NCI-H1092 treated with DMSO at 0.1 percent for 48 hours (cell line): ENCODE data around the gene MAGEA12.
"Not testable (repeated sequence)": the region's sequence is repeated elsewhere in the genome, so short reads cannot be mapped to it uniquely, and the experiment has no call there.

Experiments used
- DNase-seq: peaks from one replicate; lab custom pipeline; 2025; lab: John Stamatoyannopoulos, UW

MAGEA12 gene, protein sequence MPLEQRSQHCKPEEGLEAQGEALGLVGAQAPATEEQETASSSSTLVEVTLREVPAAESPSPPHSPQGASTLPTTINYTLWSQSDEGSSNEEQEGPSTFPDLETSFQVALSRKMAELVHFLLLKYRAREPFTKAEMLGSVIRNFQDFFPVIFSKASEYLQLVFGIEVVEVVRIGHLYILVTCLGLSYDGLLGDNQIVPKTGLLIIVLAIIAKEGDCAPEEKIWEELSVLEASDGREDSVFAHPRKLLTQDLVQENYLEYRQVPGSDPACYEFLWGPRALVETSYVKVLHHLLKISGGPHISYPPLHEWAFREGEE

DNA sequence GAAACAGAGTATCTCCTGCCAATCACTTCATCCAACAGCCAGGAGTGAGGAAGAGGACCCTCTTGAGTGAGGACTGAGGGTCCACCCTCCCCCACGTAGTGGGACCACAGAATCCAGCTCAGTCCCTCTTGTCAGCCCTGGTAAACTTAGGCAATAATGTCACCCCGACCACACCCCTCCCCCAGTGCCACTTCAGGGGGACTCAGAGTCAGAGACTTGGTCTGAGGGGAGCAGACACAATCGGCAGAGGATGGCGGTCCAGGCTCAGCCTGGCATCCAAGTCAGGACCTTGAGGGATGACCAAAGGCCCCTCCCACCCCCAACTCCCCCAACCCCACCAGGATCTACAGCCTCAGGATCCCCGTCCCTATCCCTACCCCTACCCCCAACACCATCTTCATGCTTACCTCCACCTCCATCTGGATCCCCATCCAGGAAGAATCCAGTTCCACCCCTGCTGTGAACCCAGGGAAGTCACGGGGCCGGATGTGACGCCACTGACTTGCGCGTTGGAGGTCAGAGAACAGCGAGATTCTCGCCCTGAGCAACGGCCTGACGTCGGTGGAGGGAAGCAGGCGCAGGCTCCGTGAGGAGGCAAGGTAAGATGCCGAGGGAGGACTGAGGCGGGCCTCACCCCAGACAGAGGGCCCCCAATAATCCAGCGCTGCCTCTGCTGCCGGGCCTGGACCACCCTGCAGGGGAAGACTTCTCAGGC, at the start of gene MAGEA12, which contains the start of gene CSAG1:
Gene MAGEA12, plus strand, starts transcription at position 497 of the 715 bp plus-strand sequence. CDS start 2,405 bp downstream, outside the sequence.
Gene CSAG1, minus strand, starts transcription at position 461 of the 715 bp plus-strand sequence. CDS start 1,261 bp downstream, outside the sequence.
- DNase-seq, result no peak

DNA sequence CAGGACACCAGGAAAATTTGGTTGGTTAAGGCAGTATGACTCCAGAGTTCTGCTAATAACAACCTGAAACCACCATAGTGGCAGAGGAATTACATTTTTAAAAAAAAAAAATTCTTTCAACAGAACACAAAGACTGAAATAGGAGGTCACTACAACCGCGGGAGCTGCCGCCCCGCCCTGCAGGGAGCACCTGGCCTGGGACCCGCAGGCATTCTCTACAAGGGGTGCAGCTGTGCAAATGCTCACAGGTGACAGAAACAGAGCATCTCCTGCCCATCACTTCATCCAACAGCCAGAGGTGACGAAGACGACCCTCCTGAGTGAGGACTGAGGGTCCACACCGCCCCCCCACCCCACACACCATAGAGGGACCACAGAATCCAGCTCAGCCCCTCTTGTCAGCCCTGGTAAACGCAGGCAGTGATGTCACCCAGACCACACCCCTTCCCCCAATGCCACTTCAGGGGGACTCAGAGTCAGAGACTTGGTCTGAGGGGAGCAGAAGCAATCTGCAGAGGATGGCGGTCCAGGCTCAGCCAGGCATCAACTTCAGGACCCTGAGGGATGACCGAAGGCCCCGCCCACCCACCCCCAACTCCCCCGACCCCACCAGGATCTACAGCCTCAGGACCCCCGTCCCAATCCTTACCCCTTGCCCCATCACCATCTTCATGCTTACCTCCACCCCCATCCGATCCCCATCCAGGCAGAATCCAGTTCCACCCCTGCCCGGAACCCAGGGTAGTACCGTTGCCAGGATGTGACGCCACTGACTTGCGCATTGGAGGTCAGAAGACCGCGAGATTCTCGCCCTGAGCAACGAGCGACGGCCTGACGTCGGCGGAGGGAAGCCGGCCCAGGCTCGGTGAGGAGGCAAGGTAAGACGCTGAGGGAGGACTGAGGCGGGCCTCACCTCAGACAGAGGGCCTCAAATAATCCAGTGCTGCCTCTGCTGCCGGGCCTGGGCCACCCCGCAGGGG, 35.3 kb upstream of the MAGEA12 start, which contains the start of gene MAGEA3:
Gene MAGEA3, plus strand, starts transcription at position 843 of the 980 bp plus-strand sequence. CDS start 2,039 bp downstream, outside the sequence.
- DNase-seq, result not testable (repeated sequence)

DNA sequence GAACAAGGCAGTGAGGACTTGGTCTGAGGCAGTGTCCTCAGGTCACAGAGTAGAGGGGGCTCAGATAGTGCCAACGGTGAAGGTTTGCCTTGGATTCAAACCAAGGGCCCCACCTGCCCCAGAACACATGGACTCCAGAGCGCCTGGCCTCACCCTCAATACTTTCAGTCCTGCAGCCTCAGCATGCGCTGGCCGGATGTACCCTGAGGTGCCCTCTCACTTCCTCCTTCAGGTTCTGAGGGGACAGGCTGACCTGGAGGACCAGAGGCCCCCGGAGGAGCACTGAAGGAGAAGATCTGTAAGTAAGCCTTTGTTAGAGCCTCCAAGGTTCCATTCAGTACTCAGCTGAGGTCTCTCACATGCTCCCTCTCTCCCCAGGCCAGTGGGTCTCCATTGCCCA, 33.2 kb upstream of the MAGEA12 start:
- not testable (repeated sequence) for DNase-seq

- not testable (repeated sequence) for DNase-seq
Measured at GRCh38 chrX:152706500-152706899, 27.1 kb upstream of the MAGEA12 start.

DNA sequence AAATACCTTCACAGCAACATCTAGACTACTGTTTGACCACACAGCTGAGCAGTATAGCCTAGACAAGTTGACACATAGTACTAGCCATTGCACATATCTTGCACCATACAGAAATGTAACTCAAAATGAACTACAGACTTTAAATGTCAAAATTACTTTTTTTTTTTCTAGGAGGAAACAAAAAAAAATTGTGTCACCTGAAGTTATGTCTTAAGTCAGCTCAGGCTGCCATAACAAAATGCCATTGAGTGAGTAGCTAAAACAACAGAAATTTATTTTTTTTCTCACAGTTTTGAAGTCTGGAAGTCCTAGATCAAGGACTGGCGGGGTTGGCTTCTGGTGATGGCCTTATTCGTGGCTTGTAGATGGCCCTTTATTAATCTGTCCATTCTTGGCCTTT, 24.4 kb upstream of the MAGEA12 start, which contains the start of gene CSAG2:
Gene CSAG2, minus strand, starts transcription at position 101 of the 400 bp plus-strand sequence. CDS start 161 bp downstream, outside the sequence.
- DNase-seq, result not testable (repeated sequence)

- DNase-seq, result not testable (repeated sequence)
Measured at GRCh38 chrX:152713195-152713594, 20.4 kb upstream of the MAGEA12 start.

DNA sequence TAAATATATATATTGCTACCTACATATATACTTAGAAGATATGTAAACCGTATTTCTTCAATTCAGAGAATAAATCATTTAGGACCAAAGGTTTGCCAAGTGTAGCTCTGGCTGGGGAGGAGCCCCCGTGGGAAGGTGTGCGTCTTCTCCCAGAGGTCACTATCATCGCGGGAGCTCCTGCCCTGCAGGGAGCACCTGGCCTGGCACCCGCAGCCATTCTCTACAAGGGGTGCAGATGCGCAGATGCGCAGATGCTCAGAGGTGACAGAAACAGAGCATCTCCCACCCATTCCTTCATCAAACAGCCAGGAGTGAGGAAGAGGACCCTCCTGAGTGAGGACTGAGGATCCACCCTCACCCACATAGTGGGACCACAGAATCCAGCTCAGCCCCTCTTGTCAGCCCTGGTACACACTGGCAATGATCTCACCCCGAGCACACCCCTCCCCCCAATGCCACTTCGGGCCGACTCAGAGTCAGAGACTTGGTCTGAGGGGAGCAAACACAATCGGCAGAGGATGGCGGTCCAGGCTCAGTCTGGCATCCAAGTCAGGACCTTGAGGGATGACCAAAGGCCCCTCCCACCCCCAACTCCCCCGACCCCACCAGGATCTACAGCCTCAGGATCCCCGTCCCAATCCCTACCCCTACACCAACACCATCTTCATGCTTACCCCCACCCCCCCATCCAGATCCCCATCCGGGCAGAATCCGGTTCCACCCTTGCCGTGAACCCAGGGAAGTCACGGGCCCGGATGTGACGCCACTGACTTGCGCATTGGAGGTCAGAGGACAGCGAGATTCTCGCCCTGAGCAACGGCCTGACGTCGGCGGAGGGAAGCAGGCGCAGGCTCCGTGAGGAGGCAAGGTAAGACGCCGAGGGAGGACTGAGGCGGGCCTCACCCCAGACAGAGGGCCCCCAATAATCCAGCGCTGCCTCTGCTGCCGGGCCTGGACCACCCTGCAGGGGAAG, 19.5 kb upstream of the MAGEA12 start, which contains the start of gene MAGEA2B:
Gene MAGEA2B, plus strand, starts transcription at position 814 of the 973 bp plus-strand sequence. CDS start 2,479 bp downstream, outside the sequence.
- not testable (repeated sequence) for DNase-seq

DNA sequence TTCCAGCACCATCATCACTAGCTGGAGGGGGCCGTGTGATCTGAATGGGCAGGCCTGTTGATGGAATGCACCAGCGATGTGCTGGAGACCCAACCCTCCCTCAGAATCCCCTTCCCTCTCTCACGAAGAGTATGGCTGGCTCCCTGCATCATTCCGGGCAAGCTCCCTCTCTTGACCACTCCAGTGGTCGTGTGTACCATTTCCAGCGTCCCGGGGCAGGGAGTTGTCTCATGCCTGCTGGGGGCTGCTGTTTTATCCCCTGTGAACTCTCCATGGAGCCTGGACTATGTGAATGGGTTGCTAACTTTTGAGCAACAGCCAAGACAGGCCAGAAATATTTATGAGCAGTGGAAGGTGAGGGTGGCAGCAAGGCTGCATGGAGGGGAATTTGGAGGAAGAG, 8.1 kb upstream of the MAGEA12 start:
- no peak for DNase-seq

- not testable (repeated sequence) for DNase-seq
Measured at GRCh38 chrX:152734143-152734858, 744 bp downstream of the MAGEA12 start.

DNA sequence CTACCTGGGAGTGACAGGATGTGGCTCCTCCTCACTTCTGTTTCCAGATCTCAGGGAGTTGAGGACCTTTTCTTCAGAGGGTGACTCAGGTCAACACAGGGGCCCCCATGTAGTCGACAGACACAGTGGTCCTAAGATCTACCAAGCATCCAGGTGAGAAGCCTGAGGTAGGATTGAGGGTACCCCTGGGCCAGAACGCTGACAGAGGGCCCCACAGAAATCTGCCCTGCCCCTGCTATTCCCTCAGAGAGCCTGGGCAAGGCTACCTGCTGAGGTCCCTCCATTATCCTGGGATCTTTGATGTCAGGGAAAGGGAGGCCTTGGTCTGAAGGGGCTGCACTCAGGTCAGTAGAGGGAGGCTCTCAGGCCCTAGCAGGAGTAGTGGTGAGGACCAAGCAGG, 1.5 kb downstream of the MAGEA12 start:
- no peak for DNase-seq

GRCh38 chrX:152735860-152736511, 2.4 kb downstream of the MAGEA12 start:
- no peak for DNase-seq

DNA sequence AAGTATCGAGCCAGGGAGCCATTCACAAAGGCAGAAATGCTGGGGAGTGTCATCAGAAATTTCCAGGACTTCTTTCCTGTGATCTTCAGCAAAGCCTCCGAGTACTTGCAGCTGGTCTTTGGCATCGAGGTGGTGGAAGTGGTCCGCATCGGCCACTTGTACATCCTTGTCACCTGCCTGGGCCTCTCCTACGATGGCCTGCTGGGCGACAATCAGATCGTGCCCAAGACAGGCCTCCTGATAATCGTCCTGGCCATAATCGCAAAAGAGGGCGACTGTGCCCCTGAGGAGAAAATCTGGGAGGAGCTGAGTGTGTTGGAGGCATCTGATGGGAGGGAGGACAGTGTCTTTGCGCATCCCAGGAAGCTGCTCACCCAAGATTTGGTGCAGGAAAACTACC, 3.0 kb downstream of the MAGEA12 start:
- not testable (repeated sequence) for DNase-seq

GRCh38 chrX:152738560-152738959, 5.0 kb downstream of the MAGEA12 start:
- DNase-seq, result no peak

GRCh38 chrX:152753686-152754650, 20.4 kb downstream of the MAGEA12 start, which contains the start of gene MAGEA2:
MAGEA2 (minus strand) TSS chrX:152753842; CDS start chrX:152751363, 2,479 bp downstream.
- not testable (repeated sequence) for DNase-seq

DNA sequence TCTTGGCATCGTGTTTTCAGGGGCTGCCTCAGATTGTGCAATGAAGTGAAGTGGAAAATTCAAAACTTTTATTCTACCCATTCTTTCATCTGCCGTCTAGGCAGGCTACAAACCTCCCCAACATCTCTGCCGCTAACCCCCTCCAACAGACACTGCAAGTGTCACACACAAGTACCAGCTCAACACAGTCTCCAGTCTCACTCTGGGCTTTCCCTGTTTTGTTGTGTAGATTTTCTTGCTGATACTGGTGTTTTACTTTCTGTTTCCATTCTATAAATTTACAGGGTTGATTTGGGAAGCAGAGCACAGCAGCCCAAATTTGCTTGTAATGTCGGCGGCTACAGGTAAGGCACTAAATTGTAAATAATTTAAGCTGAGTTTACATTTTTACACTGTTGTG, 21.3 kb downstream of the MAGEA12 start:
- DNase-seq, result not testable (repeated sequence)

GRCh38 chrX:152758918-152759317, 25.4 kb downstream of the MAGEA12 start, which contains the start of gene CSAG3:
CSAG3 (plus strand) TSS chrX:152759218.
- DNase-seq, result not testable (repeated sequence)

DNA sequence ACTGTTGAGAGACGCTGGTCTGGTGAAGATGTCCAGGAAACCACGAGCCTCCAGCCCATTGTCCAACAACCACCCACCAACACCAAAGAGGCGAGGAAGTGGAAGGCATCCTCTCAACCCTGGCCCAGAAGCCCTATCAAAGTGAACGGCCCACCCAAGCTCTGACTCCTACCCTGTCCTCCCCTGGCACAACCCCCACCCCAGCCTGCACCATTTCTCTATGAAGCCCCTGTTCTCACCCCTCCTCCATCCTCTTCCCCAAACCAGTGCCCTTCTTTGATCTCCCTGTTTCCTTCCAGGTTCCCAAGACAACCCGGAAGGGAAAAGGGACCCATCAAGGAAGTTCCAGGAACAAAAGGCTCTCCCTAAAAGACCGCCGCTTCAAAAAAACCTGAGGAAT, 26.0 kb downstream of the MAGEA12 start:
- DNase-seq, result not testable (repeated sequence)
